H9 (cell line): ENCODE data around the gene FOXO1. TPM values are rescaled to one million over a fixed set of nuclear protein-coding genes. Genes with fewer than 3 reads are reported as not detected.

Experiments used
- DNase-seq: peaks from one replicate; pipeline ENCODE4 v3.0.0-alpha.2; 2017
- H2AFZ ChIP-seq: one replicate; pipeline ENCODE4 v1.6.1; 2013; ENCODE audit warnings: mild to moderate bottlenecking, low read length, control low read depth, moderate library complexity
- H2AK5ac ChIP-seq: 2 replicates; pipeline ENCODE4 v1.6.1; 2013; ENCODE audit warnings: low read length, control low read depth, mixed read lengths; ENCODE audit not compliant: insufficient read length
- H2BK120ac ChIP-seq: one replicate; pipeline ENCODE4 v1.6.1; 2013; ENCODE audit warnings: low read depth, mild to moderate bottlenecking, low read length, control low read depth, inconsistent platforms; ENCODE audit not compliant: poor library complexity, severe bottlenecking
- H2BK12ac ChIP-seq: 2 replicates; pipeline ENCODE4 v1.6.1; 2013; ENCODE audit warnings: low read length, control low read depth, mixed read lengths, low read depth; ENCODE audit not compliant: insufficient read length
- H2BK15ac ChIP-seq: 2 replicates; pipeline ENCODE4 v1.6.1; 2013; ENCODE audit warnings: low read depth, low read length, control low read depth
- H2BK20ac ChIP-seq: one replicate; pipeline ENCODE4 v1.6.1; 2013; ENCODE audit warnings: low read depth, mild to moderate bottlenecking, low read length, control low read depth, inconsistent platforms; ENCODE audit not compliant: poor library complexity, severe bottlenecking
- H2BK5ac ChIP-seq: 2 replicates; pipeline ENCODE4 v1.6.1; 2013; ENCODE audit warnings: low read length, control low read depth, mixed read lengths; ENCODE audit not compliant: insufficient read length
- H3K14ac ChIP-seq: 2 replicates; pipeline ENCODE4 v1.6.1; 2013; ENCODE audit warnings: low read length, control low read depth; ENCODE audit not compliant: insufficient read depth
- H3K18ac ChIP-seq: 2 replicates; pipeline ENCODE4 v1.6.1; 2013; ENCODE audit warnings: low read depth, mild to moderate bottlenecking, mixed read lengths, low read length, control low read depth; ENCODE audit not compliant: insufficient read length
- H3K23ac ChIP-seq: 2 replicates; pipeline ENCODE4 v1.6.1; 2013; ENCODE audit warnings: low read length, control low read depth, mixed read lengths, low read depth; ENCODE audit not compliant: insufficient read length
- H3K23me2 ChIP-seq: 2 replicates; pipeline ENCODE4 v1.6.1; 2013; ENCODE audit warnings: low read depth, mild to moderate bottlenecking, mixed read lengths, low read length, control low read depth; ENCODE audit not compliant: insufficient read length, poor library complexity, severe bottlenecking
- H3K27ac ChIP-seq: 2 replicates; pipeline ENCODE4 v1.5.1; 2013; ENCODE audit warnings: low read length, control low read depth, mixed read lengths, low read depth; ENCODE audit not compliant: insufficient read length
- H3K27me3 ChIP-seq: 2 replicates; pipeline ENCODE4 v1.6.1; 2013; ENCODE audit warnings: low read length, control low read depth, inconsistent platforms; ENCODE audit not compliant: insufficient read depth
- H3K4ac ChIP-seq: 2 replicates; pipeline ENCODE4 v1.6.1; 2013; ENCODE audit warnings: low read depth, mild to moderate bottlenecking, control low read depth, inconsistent platforms, low read length, moderate library complexity
- H3K4me1 ChIP-seq: 2 replicates; pipeline ENCODE4 v1.6.1; 2013; ENCODE audit warnings: low read length, control low read depth, inconsistent platforms; ENCODE audit not compliant: insufficient read depth
- H3K4me2 ChIP-seq: 2 replicates; pipeline ENCODE4 v1.6.1; 2013; ENCODE audit warnings: low read length, control low read depth, mixed read lengths; ENCODE audit not compliant: insufficient read length, insufficient read depth
- H3K56ac ChIP-seq: 2 replicates; pipeline ENCODE4 v1.6.1; 2013; ENCODE audit warnings: low read depth, mild to moderate bottlenecking, mixed read lengths, low read length, control low read depth; ENCODE audit not compliant: insufficient read length
- H3K79me1 ChIP-seq: 2 replicates; pipeline ENCODE4 v1.6.1; 2013; ENCODE audit warnings: low read depth, mild to moderate bottlenecking, moderate library complexity, low read length, control low read depth, inconsistent platforms; ENCODE audit not compliant: insufficient read depth, poor library complexity, severe bottlenecking
- H3K79me2 ChIP-seq: 2 replicates; pipeline ENCODE4 v1.6.1; 2013; ENCODE audit warnings: low read length, control low read depth, inconsistent platforms; ENCODE audit not compliant: insufficient read depth
- H3K9ac ChIP-seq: 2 replicates; pipeline ENCODE4 v1.6.1; 2013; ENCODE audit warnings: low read length, control low read depth, mixed read lengths; ENCODE audit not compliant: insufficient read length; ENCODE audit errors: extremely low read depth
- H3K9me3 ChIP-seq: one replicate; pipeline ENCODE4 v1.6.1; 2013; ENCODE audit warnings: low read depth, low read length, inconsistent platforms; ENCODE audit not compliant: control insufficient read depth
- H3T11ph ChIP-seq: one replicate; pipeline ENCODE4 v1.6.1; 2013; ENCODE audit warnings: mild to moderate bottlenecking, low read length, control low read depth, inconsistent platforms
- H4K20me1 ChIP-seq: one replicate; pipeline ENCODE4 v1.6.1; 2013; ENCODE audit not compliant: control insufficient read depth, insufficient read length, insufficient read depth
- H4K5ac ChIP-seq: 2 replicates; pipeline ENCODE4 v1.6.1; 2013; ENCODE audit warnings: low read depth, mild to moderate bottlenecking, mixed read lengths, low read length, control low read depth; ENCODE audit not compliant: insufficient read length
- H4K8ac ChIP-seq: replicated peaks from 2 replicates; pipeline ENCODE4 v1.6.1; 2013; ENCODE audit warnings: low read length, control low read depth, mixed read lengths, low read depth; ENCODE audit not compliant: insufficient read length
- H4K91ac ChIP-seq: 2 replicates; pipeline ENCODE4 v1.6.1; 2013; ENCODE audit warnings: low read depth, mild to moderate bottlenecking, moderate library complexity, mixed read lengths, low read length, control low read depth; ENCODE audit not compliant: insufficient read length
- H3K27ac Mint-ChIP-seq, 3 experiments: 2 replicates in 2 of 3; 3 replicates in 1 of 3; pipeline ENCODE4 v1.8.0; 2020 to 2021; ENCODE audit warnings: mixed read lengths in 3 of 3, mild to moderate bottlenecking in 1 of 3, moderate library complexity in 1 of 3
- H3K27me3 Mint-ChIP-seq: 2 replicates; pipeline ENCODE4 v1.8.0; 2021; ENCODE audit warnings: low read depth, mild to moderate bottlenecking, moderate library complexity, mixed read lengths
- H3K36me3 Mint-ChIP-seq, 3 experiments: 2 replicates in 2 of 3; 3 replicates in 1 of 3; pipeline ENCODE4 v1.8.0; 2020 to 2021; ENCODE audit warnings: low read depth in 3 of 3, mixed read lengths in 3 of 3; ENCODE audit not compliant: insufficient read depth in 1 of 3
- H3K4me1 Mint-ChIP-seq, 2 experiments: 2 replicates each; pipeline ENCODE4 v1.8.0; 2020; ENCODE audit warnings: mixed read lengths in 2 of 2
- H3K4me3 Mint-ChIP-seq, 2 experiments: 2 replicates in 1 of 2; 3 replicates in 1 of 2; pipeline ENCODE4 v1.8.0; 2020 to 2021; ENCODE audit warnings: mild to moderate bottlenecking in 2 of 2, mixed read lengths in 2 of 2, moderate library complexity in 1 of 2
- H3K9me3 Mint-ChIP-seq, 2 experiments: 2 replicates in 1 of 2; 3 replicates in 1 of 2; pipeline ENCODE4 v1.8.0; 2020; ENCODE audit warnings: mild to moderate bottlenecking in 2 of 2, mixed read lengths in 2 of 2, moderate library complexity in 1 of 2
- CTCF ChIP-seq: fragments of 200-600 bp; sonication (generic); conservative IDR thresholded peaks from 3 replicates; pipeline ENCODE4 v1.8.0; 2021; ENCODE audit warnings: antibody characterized with exemption, mild to moderate bottlenecking
- WGBS: extraction: QIAGEN DNeasy Blood & Tissue Kit; methylation state at CpG from one replicate; pipeline ENCODE4 v1.1.7; 2013; ENCODE audit warnings: missing lambda C conversion rate, low lambda C conversion rate, mixed read lengths; ENCODE audit not compliant: insufficient read length; ENCODE audit errors: extremely low coverage; 5-methylcytosine and 5-hydroxymethylcytosine counted together
- total RNA-seq: library from RNA; stranded (reverse); gene quantifications from 2 replicates; pipeline ENCODE4 v1.2.1, GENCODE V29; 2021

The FOXO1 gene
- total RNA-seq, 1 experiment from 2014 or later: 44.6 TPM

- Histone ChIP-seq H2AFZ (no peak overlapping the region), H3T11ph (no peak overlapping the region), H3K4ac (no peak overlapping the region), H3K4me1 (peaks cover 21% of the 10 kb centered on the region), H3K79me1 (peaks cover 4% of the 10 kb centered on the region), H4K20me1 (no peaks in the 10 kb centered on the region), H3K23ac (no peak overlapping the region), H3K79me2 (peaks cover 62% of the 10 kb centered on the region), H2BK120ac (no peak overlapping the region), H2BK20ac (no peak overlapping the region), H2AK5ac (no peak overlapping the region), H3K27me3 (no peaks in the 10 kb centered on the region), H2BK5ac (no peak overlapping the region), H3K18ac (no peak overlapping the region), H4K91ac (no peak overlapping the region), H2BK15ac (no peak overlapping the region), H4K8ac (no peak overlapping the region), H3K23me2 (no peaks in the 10 kb centered on the region), H3K9ac (no peak overlapping the region), H2BK12ac (no peak overlapping the region), H3K27ac (no peak overlapping the region), H3K4me2 (no peak overlapping the region), H3K9me3 (no peaks in the 10 kb centered on the region), H4K5ac (no peak overlapping the region), H3K14ac (no peak overlapping the region), H3K56ac (no peak overlapping the region)
- Mint-ChIP-seq H3K4me1 (peaks cover 70 to 73% of the 10 kb centered on the region in 2 experiments), H3K4me3 (no peak overlapping the region; a peak in 1 of 5 replicates), H3K36me3 (peaks cover 9 to 12% (median 10%) of the 10 kb centered on the region in 3 experiments; a peak in 5 of 7 replicates), H3K27me3 (no peaks in the 10 kb centered on the region), H3K9me3 (no peaks in the 10 kb centered on the region), H3K27ac (peak overlapping the region in 2 of 3 experiments; percentile 23 to 35; a peak in 2 of 7 replicates)
- TF ChIP-seq CTCF: no peak
- no CpG with 5 or more reads among the region's 7 CpGs for WGBS
- DNase-seq: no peak
Measured at GRCh38 chr13:40613192-40613818, 53.1 kb downstream of the FOXO1 start.
